ENCODE data around the gene RMI2. TPM values are rescaled to one million over a fixed set of nuclear protein-coding genes. Genes with fewer than 3 reads are reported as not detected.

Gene RMI2
- total RNA-seq, 4 donors from 2014 or later, result 0.34 to 1.9 (median 0.66) TPM; not detected in 1

GRCh38 chr16:11395008-11395948, 50.0 kb downstream of the RMI2 start:
- TF ChIP-seq, protein P1, sequence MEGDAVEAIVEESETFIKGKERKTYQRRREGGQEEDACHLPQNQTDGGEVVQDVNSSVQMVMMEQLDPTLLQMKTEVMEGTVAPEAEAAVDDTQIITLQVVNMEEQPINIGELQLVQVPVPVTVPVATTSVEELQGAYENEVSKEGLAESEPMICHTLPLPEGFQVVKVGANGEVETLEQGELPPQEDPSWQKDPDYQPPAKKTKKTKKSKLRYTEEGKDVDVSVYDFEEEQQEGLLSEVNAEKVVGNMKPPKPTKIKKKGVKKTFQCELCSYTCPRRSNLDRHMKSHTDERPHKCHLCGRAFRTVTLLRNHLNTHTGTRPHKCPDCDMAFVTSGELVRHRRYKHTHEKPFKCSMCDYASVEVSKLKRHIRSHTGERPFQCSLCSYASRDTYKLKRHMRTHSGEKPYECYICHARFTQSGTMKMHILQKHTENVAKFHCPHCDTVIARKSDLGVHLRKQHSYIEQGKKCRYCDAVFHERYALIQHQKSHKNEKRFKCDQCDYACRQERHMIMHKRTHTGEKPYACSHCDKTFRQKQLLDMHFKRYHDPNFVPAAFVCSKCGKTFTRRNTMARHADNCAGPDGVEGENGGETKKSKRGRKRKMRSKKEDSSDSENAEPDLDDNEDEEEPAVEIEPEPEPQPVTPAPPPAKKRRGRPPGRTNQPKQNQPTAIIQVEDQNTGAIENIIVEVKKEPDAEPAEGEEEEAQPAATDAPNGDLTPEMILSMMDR (IDR thresholded peaks at IDR 0.05; ENCODE audit: low read depth), result no peak

GRCh38 chr16:11395949-11396240, 50.6 kb downstream of the RMI2 start:
- TF ChIP-seq, protein P1 (IDR thresholded peaks at IDR 0.05; ENCODE audit: low read depth), result no peak

DNA sequence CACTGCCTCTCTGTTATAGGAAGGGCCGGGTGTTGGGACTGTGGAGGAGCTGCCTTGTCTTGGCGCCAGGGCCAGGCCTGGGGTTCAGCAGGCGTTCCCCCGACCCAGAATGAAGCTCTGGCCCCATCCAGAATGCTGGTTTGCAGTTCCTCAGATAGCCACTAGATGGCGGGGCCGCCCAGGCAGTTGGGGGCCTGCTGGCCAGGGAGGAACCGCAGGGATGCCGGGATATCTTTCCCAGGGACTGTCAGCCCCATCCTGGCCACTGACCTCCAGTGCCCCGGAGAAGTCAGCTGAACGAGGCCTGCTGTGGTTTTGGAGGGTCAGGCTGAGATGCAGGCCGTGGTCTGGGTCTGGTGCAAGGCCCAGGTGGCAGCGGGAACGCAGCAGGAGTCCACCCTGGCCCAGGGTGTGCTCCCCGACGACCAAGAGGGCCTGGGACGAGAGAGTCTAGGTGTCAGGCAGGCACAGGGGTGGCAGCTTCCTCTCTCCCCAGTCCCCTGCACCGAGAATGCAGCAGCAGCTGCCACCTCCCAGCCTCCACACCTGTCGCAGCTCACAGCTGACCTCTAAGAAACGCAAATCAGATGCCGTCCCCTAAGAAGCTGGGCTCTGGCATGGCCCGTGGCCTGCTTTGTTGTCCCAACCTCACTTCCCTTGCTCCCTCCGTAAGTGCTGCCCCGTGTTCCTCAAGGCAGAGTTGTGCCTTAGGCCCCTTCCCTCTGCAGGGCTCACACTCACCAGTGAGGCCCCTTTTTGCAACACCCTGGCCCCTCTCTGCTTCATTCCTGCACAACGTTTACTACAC, 51.2 kb downstream of the RMI2 start:
- TF ChIP-seq, protein P1 (IDR thresholded peaks at IDR 0.05; ENCODE audit: low read depth), result no peak

GRCh38 chr16:11398136-11398535, 52.9 kb downstream of the RMI2 start:
- TF ChIP-seq, protein P1 (IDR thresholded peaks at IDR 0.05; ENCODE audit: low read depth), result no peak

DNA sequence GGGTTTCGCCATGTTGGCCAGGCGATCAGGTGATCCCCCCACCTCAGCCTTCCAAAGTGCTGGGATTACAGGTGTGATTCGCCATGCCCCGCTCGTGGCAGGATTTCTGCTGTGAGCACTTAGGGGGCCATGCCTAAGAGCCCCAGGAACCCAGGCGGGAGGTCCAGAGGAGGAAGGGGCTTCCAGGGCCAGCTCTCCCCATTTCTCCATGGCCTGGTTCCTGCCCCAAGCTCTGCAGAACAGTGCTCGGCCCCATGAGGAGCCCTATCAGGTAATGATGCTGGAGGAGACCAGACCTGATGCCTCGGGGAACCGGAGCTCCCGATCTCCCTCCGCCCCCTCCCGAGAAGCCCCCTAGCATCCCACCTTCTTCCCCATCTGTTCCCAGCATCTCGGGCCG, 53.6 kb downstream of the RMI2 start:
- TF ChIP-seq, protein P1 (IDR thresholded peaks at IDR 0.05; ENCODE audit: low read depth), result no peak

- TF ChIP-seq, protein P1 (IDR thresholded peaks at IDR 0.05; ENCODE audit: low read depth), result no peak
Observed at GRCh38 chr16:11399261-11399831, 54.1 kb downstream of the RMI2 start.

GRCh38 chr16:11400076-11400475, 54.8 kb downstream of the RMI2 start:
- TF ChIP-seq, protein P1 (IDR thresholded peaks at IDR 0.05; ENCODE audit: low read depth), result no peak

Measured in subcutaneous adipose tissue (tissue), 4 donors.